T1000 (cell line): Measurements from ENCODE around the gene PDXDC1.
"Not testable (repeated sequence)": the region's sequence is repeated elsewhere in the genome, so short reads cannot be mapped to it uniquely, and the experiment has no call there.

Experiments
- DNase-seq: peaks from one replicate; lab custom pipeline; 2025; ENCODE audit warnings: mixed read lengths; lab: John Stamatoyannopoulos, UW

The PDXDC1 gene

DNA sequence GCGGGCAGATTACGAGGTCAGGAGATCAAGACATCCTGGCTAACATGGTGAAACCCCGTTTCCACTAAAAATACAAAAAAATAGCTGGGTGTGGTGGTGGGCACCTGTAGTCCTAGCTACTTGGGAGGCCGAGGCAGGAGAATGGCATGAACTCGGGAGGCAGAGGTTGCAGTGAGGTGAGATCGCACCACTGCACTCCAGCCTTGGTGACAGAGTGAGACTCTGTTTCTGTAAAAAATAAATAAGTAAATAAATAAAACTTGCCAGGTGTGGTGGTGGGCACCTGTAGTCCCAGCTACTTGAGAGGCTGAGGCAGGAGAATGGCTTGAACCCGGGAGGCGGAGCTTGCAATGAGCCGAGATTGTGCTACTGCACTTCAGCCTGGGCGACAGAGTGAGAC lies 38.1 kb downstream of the PDXDC1 start:
- not testable (repeated sequence) for DNase-seq

DNA sequence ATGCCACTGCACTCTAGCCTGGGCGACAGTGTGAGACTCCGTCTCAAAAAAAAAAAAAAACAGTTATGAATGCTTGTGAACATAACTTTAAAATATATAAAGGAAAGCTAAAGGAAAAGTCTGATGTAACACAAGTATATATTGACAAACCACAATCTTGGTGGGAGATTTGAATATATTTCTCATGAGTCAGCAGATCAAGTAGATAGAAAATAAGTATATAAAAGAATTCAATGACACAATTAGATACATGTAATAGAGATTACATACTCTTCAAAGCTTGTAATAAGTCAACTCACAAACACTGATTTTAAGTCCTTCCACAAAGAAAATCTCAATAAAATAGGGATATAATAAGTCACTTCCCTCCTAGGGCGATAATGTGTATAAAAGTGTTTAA lies 40.8 kb downstream of the PDXDC1 start:
- DNase-seq, result not testable (repeated sequence)

DNA sequence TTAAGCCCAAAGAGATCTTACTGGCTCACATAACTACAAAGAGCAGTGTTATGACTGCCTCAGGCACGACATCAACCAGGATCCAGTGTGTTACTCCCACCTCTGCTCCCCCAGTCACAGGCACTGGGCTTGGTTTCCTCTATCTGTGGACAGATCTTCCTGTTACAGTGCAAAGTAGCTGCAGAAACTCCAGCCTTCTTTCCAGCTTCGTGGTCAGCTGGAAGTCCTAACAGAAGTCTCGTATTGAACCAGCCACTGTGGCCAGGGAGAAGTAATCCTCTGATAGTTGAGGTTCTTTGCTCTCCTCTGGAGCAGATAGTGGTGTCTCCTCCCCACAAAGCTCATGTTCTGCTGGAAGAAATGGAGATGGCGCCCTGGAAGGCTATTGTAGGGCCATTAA lies 41.5 kb downstream of the PDXDC1 start:
- DNase-seq, result not testable (repeated sequence)

DNA sequence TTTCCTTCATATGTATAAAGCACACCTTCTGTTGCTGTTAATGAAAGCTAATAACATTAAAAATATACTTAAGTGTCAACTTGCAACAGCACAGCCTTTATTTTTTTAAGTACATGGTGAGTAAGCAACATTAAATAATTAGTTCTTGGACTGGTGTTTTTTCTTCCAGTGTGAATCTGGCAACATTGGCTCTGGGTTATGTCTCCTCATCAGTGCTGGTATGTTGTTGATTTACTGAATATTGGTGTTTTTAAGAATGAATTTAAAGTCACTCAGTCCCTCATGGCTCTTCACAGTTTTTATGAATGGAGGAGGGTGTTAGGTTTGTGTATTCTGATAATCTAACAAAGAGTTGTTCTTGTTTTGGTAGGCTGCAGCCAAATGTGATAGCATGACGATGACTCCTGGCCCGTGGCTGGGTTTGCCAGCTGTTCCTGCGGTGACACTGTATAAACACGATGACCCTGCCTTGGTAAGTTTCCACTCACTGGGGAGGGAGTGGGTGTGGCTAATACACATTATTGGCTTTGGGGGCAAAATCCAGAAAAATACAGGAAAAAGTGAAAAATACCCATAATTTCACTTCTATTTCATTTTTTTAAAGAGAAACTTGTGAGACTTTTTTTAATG lies 42.2 kb downstream of the PDXDC1 start:
- not testable (repeated sequence) for DNase-seq

- DNase-seq, result peak; percentile 57
These were observed 46.6 kb downstream of the PDXDC1 start for GRCh38 chr16:15021429-15021828.

DNA sequence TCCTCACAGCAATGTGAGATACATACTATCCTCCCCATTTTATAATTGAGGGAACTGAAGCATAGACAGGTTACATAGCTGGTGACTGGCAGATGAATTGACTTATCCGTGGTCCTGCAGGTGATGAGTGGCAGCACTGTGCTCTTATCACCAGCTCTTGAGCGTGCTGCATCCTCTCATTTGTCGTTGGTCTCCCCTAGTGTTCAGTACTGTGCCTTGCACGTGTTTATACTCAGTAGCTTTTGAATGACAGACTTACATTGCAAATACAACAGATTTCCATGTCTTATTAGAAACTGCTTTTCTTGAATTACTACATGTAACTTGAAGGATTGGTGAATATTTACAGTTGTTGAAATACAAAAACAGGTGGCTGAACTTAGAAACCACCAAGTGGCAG lies 47.4 kb downstream of the PDXDC1 start:
- not testable (repeated sequence) for DNase-seq

- DNase-seq, result not testable (repeated sequence)
These were observed 48.7 kb downstream of the PDXDC1 start for GRCh38 chr16:15023381-15024077.

- DNase-seq, result not testable (repeated sequence)
These were observed 50.0 kb downstream of the PDXDC1 start for GRCh38 chr16:15024858-15025199.

- peak; percentile 61 for DNase-seq
These were observed 50.6 kb downstream of the PDXDC1 start for GRCh38 chr16:15025234-15025951.

DNA sequence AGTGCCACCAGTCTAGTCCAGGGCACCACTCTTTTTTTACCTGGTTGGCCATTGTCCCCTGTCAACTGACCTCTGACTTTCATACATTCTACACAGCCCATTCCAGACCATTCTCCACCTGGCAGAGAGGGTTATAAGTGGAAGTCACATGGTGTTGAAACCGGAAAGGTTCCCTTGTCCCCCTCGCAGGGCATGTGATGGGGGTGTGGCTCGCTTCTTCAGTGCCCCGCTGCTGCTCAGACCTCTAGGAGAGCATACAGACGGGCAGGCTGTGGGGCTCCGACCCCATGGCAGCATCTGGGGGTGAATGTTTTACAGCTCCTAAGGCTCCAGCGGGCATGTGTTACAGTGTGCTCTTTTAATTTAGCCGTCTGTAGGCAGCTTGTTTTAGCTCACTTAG lies 52.2 kb downstream of the PDXDC1 start:
- DNase-seq, result not testable (repeated sequence)

DNA sequence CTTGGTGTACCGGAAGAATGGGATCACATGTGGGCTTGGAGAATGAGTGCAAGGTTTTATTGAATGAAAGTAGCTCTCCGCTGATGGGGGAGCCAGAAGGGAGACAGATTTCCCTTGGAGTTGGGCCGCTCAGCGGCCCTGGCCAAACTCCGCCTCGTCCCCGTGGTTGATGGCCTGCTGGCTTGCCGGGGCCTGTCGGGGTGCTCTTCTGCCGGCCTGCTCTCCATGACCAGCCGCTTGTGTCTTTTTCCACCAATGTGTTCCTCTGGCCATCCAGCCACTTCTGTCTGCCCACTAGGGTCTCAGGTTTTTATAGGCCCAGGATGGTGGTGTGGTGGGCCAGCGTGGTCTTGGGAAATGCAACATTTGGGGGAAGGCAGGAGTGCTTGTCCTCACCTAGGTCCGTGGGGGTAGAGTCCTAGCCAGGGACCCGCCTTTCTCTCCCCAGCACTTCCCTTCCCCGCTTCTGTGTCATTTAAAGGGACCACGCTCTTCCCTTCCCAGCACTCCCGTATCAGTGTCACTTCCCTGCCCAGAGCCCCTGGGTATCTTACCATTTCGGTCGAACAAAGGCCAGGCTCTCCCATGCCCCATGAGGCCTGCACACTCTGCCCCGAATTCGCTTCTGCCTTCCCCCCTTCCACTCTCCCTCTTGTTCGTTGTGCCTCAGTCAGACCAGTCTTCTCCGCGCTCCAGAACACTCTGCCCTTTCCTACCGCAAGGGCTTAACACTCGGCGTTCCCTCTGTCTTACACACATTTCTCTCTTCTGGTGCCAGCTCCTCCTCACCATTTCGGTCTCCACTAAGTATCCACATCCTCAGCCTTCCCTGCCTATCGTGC lies 52.9 kb downstream of the PDXDC1 start:
- DNase-seq, result not testable (repeated sequence)

DNA sequence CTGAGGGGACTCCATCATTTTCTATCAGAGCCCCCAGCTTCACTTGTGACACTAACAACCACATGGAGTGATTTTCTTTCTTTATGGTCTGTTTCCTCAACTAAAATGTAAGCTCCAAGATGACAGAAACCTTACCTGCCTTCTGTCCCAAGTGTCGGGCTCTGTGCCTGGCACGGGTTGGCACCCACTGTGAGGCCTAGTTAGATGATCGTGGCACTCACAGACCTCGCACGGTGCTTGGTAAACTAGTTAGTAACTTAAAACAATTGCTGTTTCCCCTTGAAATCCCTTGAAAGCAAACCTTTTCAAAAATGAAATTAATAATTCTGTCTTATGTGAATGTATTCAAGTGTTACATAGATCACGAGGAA lies 53.5 kb downstream of the PDXDC1 start:
- DNase-seq, result not testable (repeated sequence)

- DNase-seq, result peak; percentile 40
These were observed 54.2 kb downstream of the PDXDC1 start for GRCh38 chr16:15028801-15029698.

DNA sequence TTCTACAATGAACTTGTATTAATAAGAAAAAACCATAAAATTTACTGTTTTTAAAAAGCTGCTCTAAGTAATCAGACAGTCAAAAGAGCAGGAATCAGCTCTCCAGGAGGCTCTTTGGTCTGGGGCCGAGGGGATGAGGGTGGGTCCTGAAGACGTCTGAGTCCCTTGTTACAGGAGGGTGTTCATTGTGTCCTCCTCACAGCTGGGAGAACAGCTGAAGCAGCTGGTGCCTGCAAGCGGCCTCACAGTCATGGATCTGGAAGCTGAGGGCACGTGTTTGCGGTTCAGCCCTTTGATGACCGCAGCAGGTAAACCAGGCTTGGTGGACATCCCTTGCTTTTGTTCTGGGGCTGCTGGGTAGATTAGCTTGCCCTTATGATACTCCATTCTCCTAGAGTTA lies 54.9 kb downstream of the PDXDC1 start:
- DNase-seq, result not testable (repeated sequence)

GRCh38 chr16:15031179-15031578 lies 56.4 kb downstream of the PDXDC1 start:
- no peak for DNase-seq

- no peak for DNase-seq
These were observed 56.8 kb downstream of the PDXDC1 start for GRCh38 chr16:15031586-15031985.

DNA sequence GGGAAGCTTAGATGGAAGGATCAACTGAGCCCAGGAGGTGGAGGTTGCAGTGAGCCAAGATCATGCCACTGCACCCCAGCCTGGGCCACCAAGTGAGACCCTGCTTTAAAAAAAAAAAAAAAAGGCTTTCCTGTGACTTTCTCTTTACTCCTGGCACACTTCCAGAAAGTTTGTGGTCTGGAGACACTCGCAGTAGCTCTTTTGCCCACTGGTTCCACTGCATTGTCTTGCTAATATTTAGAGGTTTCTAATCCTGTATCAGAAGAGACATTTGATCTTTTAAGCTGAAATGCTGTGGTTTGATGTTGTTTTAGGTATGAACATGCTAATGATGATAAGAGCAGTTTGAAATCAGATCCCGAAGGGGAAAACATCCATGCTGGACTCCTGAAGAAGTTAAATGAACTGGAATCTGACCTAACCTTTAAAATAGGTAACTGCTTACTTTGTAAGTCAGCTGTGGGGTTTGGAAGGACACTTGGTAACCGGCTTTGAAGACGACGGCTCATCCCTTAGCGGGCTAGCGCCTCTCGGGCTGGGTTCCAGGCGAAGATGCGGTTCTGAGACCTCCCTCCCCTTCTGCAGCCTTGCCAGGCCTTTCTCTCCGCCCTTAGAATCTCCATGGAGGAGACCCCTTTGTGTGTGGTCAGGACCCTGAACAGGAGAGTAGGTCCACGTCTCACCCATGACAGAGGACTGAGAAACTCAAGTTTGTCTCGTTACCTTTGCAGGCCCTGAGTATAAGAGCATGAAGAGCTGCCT lies 57.9 kb downstream of the PDXDC1 start:
- DNase-seq, result no peak

DNA sequence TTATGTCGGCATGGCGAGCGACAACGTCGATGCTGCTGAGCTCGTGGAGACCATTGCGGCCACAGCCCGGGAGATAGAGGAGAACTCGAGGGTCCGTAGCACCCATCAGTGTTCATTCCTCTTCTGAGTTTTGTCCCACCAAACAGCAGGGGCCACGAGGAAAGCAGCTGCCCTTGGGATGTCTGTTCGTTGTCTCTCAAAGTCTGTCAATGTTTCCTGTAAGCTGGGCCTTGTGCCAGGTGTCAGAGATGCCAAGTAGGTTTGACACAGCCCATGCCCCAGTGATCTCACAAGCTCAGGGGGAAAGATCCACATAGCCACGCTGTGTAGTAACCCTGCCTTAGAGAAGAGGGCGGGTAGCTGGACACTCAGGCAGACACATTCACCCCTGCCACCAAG lies 58.5 kb downstream of the PDXDC1 start:
- no peak for DNase-seq

DNA sequence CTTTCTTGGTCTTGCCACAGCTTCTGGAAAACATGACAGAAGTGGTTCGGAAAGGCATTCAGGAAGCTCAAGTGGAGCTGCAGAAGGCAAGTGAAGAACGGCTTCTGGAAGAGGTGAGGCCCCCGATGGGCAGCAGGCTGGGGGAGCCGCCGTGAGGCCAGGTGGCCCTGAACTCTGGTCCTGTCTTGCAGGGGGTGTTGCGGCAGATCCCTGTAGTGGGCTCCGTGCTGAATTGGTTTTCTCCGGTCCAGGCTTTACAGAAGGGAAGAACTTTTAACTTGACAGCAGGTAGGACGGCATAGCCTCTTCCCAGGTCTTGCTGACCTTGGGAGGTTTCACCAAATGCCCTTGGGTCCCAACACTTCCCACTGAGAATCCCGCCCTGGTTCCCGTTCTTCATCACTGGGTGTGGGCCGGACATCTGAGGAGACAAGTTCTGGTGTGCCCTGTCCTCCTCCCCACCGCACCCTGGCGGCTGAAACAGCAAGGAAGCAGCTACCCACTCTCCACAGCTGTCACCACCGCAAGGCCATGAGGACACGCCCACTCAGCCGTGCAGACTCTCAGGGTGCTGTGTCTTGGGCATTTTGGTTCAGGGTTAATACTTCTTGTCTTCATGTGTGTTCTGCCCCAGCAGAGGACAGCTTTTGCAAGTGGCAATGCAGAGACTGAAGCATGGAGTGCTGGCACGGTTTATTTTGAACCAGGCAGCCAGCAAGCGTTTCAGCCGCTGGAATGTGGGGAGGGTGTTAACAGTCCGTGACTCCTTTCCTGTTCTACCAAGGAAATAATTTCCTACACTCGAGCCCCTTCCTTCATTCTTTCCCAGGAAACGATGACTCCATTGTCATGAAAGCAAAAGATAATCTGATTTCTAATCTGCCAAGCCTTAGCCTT lies 59.7 kb downstream of the PDXDC1 start:
- DNase-seq, result no peak
